ENCODE measurements around the gene TERB1.

GRCh38 chr16:66832661-66833305 is 31.4 kb upstream of the TERB1 start:
- no peak for TF ChIP-seq CTCF (IDR thresholded peaks at IDR 0.05)
- TF ChIP-seq EZH2 (IDR thresholded peaks at IDR 0.05): no peak
